ENCODE results near the gene NBAS.
"Not testable (repeated sequence)": the region's sequence is repeated elsewhere in the genome, so short reads cannot be mapped to it uniquely, and the experiment has no call there.

Gene NBAS

DNA sequence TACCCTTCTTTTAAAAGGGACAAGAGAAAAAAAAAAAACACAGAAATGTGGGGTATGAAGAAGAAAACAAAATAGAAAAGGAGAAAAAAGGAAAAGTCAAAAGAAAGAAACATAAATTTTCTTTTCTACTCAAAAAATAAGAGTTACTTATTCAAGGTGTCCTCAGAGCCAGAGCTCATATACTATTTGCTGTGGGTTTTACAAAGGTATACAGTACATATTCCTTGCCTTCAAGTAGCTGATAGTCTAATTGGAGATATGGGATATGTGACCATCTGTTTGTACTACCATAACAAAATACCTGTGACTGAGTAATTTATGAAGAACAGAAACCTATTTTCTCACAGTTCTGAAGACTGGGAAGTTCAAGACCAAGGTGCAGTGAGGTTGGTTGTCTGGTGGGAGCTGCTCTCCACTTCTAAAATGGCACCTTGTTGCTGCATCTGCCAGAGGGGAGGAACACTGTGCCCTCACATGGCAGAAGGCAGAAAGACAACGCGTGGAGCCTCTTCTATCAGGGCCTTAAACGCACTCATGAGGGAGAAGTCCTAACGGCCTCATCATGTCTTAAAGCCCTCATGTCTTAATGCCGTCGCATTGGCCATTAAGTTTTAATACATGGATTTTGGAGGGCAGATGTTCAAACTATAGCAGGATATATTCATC lies 33.9 kb downstream of the NBAS start:
- no peak for DNase-seq (ENCODE audit: low spot score)

DNA sequence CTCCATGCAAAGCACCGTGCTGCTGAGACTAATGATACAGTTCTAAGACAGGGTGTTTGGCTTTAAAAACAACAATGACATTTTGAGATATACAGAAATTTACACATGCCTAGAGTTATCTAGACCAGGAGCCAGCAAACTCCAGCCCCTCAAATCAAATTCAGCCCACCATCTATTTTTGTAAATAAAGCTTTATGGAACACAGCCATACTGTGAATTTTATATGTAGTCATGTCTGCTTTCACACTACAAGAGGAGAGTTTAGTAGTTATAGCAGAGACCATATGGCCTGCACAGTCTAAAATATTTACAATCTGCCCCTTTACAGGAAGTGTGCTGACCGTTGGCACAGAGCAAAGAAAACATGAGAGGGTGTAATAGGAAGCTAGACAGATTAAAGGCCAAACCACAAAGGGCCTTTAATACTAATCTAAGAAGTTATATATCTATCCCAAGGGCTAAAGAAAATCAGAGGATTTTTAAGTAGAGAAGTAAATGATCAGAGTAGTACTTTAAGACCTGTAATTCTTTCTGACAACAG lies 39.4 kb downstream of the NBAS start:
- no peak for DNase-seq (ENCODE audit: low spot score)

DNA sequence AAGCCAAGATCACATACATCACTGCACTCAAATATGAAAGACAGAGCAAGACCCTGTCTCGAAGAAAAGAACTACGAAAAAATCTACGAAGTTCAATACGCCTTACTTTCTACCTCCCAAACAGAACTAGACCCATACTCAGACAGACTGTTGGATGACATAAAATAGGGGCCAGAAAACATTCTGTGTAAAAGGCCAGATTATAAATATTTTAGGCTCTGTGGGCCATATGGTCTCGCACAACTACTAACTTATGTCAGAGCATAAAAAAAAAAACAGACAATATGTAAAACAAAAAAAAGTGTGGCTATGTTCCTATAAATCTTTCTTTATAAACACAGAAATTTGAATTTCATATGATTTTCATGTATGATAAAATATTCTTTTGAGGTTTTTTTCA lies 40.8 kb downstream of the NBAS start:
- DNase-seq (ENCODE audit: low spot score) = no peak

DNA sequence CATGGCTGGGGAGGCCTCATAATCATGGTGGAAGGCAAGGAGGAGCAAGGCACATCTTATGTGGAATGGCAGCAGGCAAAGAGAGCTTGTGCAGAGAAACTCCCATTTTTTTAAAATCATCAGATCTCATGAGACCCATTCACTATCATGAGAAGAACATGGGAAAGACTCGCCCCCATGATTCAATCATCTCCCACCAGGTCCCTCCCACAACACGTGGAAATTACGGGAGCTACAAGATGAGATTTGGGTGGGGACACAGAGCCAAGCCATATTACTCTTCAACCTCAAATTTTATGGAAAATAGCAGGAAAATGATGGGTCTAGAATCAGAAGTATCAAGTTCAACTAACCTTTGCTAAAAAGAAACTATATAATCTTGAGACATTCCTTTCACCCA lies 42.4 kb downstream of the NBAS start:
- DNase-seq (ENCODE audit: low spot score) = not testable (repeated sequence)

DNA sequence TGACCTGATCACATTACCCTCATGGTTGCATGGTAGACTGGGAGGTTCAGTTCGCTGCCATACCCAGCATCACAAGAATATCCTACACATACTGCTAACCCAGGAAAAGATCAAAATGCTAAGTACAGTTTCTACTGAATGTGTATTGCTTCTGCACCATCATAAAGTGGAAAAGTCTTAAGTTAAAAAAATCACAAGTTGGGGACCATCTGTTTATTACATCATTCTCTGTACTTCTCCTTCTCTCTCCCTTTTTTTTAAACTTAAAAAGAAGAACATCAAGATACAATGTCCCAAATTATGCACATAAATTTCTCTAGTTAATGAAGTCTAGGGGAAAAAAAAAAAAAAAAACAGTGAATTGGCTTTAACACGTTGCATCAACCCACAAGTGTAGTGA lies 43.3 kb downstream of the NBAS start:
- DNase-seq (ENCODE audit: low spot score) = no peak

DNA sequence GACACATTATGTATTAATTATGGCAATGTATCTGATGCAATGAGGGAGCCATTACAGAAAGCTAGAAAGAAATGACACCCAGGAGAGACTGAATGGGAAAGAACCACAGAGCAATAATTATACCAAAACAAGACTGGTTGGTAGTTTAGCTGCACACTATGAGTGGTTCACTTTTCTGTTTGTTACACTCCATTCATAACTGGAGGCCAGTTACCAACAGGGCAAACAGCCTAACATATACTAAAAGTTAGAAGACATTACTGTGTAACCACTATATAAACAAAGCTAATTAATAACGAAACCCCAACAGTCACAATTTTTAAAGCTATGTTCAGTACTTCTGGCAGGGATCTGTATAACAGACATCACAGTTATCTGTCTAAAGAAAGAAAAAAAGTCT lies 49.4 kb downstream of the NBAS start:
- no peak for DNase-seq (ENCODE audit: low spot score)

DNA sequence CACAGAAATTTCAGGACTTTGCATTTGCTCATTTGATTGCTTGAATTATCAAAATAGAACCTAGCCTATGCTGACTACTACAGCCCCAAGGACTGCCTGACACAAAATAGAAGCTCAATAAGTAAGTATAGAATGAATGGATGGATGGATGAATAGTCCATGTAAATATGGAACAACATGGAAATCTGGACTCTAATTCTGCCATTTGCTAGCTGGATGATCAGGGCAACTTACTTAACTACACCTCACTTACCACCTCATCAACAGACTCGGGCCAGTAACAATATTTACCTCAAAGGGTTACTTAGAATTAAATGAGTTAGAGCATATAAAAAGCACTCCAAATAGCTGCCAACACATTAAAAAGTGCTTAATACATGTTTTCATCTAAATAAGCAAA lies 50.6 kb downstream of the NBAS start:
- no peak for DNase-seq (ENCODE audit: low spot score)

DNA sequence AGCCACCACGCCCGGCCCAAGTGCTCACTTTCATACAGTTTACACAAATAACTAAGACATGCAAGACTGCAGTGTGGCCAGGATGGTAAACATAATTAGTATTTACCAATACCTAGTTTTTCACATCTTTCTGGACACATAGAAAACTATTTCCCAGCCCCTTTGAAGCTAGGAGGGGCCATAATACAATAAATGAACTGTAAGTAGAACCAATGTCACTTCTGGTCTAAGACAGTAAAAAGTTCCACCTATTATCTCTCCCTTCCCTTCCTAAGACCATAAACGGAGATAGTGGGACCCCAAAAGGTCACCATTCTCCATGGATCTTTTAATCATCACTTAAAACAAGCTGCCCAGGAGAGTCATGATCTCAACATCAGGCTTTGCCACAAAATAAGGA lies 51.0 kb downstream of the NBAS start:
- DNase-seq (ENCODE audit: low spot score) = no peak

DNA sequence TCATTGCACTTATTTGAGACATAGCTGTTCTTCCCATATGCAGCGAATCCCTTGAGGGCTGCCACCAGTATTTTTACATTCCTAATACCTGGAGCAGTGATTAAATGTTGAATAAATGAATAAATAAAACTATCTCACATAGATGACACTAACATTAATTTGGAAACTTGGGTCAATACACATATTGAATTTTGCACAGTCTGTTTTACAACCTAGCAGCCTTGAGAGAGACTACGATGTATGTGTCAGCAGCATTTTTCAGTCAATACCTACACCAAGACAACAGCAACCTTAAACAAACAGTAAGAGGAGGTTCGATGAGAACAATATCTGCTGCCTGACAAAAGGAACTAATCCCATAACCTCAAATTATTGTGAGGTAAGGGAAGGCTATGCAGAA lies 53.4 kb downstream of the NBAS start:
- DNase-seq (ENCODE audit: low spot score) = no peak

DNA sequence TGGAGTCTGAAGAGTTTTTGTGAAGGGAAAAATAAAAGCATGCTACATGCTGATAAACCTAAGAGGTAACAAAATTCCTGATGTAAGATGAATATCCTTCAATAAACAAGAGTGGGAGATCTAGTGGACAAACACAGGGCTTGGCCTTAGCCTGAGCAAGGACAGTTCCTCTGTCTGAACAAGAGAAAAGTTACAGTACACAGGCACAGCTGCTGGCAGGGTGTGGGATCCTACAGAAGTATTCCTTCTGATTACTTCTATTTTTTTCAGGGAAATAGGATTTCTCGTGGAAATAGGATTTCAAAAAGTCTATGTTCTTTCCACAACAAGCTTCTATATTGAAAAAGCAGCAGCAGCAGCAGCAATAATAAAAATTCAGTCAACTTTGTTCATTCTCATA lies 54.1 kb downstream of the NBAS start:
- DNase-seq (ENCODE audit: low spot score) = no peak

DNA sequence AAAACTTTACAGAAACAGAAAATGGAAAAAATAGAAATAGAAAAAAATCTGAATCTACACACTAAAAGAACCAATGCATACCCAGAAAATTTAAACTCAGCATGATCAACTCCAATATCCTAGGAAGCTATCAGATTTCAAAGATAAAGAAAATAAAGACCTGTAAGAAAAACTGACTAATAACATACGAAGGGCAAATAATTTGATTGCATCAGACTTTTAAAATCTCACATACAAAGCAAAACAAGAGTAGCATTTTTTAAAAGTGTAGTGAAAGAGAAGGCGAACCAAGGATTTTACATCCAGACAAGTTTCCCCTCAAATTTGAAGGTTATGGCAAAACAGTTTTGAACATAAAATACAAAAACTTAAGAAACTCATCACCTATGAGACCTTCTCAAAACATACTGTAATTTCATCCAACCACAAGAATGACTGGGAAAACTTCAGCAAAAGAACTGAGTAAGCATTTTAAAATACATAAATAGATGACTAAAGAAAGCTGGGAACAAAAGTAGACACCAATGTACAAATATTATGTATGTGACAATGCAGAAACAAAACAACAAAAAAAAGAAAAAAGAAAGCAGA lies 54.8 kb downstream of the NBAS start:
- DNase-seq (ENCODE audit: low spot score) = no peak

DNA sequence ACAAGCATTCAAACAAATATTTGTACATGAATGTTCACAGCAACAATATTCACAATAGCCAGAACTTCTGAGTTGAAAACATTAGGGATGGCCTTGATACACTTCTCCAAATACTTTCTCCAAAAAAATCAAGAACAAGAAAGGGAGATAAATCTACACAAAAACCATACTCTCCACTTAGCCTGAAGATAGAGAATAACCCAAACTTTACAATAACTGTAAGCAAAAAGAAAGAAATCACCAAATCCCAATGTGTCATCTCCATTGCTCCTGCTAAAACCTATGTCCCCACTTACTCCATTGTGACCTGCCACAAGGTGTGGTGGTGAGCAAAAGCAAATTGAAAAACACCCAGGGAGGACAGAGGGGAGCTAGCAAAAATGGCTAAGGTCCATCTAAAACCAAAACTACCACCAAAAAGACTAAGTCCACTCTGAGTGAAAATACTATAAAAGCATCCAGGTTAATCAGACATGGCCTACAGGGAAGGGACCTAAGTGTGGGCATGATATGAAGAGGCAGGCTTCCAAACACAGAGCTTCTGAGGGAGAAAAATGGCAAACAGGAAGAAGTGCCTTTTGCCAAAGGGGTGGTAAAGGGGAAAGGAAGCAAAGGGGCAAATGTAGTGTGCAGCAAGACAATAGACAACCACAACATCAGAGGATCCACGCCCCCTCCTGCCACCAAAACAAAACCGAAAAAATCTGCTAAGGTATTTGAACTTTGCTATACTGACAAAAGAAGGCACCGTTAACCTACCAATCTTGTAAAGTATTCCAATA lies 56.1 kb downstream of the NBAS start:
- no peak for DNase-seq (ENCODE audit: low spot score)

DNA sequence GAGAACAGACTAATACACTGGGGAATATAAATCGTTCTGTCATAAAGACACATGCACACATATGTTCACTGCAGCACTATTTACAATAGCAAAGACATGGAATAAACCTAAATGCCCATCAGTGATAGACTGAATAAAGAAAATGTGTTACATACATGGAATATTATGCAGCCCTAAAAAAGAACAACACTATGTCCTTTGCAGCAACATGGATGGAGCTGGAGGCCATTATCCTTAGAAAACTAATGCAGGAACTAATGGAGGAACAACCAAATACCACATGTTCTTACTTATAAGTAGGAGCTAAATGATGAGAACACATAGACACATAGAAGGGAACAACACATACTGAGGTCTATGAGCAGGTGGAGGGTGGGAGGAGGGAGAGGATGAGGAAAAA lies 61.9 kb downstream of the NBAS start:
- DNase-seq (ENCODE audit: low spot score) = not testable (repeated sequence)

DNA sequence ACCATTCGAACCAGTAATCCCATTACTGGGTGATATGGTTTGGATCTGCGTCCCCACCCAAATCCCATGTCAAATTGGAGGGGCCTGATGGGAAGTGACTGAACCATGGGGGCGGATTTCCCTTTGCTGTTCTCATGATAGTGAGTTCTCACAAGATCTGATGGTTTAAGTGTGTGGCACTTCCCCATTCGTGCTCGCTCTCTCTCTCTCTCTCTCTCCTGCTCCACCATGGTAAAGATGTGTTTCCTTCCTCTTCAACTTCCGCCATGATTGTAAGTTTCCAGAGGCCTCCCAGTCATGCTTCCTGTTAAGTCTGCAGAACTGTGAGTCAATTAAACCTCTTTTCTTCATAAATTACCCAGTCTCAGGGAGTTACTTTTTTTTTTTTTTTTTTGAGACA lies 62.6 kb downstream of the NBAS start:
- no peak for DNase-seq (ENCODE audit: low spot score)

DNA sequence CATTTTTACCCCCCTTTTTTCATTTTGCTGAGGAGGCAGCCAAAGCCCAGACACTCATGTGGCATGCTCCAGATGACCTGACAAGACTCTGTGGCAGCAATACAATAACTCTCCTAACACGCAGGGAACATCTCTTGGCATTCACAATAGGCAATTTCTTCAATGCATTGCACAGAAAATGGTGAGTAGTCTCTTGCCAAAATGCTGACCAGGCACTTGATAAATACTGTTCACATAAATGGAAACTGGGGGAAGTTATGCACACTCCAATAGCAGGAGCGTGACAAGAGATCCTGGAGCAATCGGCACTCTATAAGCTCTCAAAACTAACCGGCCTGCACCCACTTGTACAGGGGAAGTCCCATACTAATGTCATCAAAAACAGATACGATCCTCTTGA lies 66.3 kb downstream of the NBAS start:
- DNase-seq (ENCODE audit: low spot score) = no peak

DNA sequence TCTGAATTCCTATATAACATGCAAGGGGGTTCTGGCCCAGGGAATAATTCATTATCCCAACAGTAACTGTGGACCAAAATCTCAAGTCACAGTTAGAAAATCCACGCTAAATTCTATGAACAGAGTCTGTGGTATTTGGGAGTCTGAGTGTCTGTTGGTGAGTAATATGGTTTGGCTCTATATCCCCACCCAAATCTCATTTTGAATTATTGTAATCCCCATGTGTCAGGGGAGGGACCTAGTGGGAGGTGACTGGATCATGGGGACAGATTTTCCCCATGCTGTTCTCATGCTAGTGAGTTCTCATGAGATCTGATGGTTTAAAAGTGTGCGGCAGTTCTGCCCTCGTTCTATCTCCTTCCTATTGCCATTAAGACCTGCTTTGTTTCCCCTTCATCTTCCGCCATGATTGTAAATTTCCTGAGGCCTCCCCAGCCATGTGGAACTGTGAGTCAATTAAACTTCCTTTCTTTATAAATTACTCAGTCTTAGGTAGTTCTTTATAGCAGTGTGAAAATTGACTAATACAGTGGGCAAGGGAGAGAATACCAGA lies 68.3 kb downstream of the NBAS start:
- no peak for DNase-seq (ENCODE audit: low spot score)

DNA sequence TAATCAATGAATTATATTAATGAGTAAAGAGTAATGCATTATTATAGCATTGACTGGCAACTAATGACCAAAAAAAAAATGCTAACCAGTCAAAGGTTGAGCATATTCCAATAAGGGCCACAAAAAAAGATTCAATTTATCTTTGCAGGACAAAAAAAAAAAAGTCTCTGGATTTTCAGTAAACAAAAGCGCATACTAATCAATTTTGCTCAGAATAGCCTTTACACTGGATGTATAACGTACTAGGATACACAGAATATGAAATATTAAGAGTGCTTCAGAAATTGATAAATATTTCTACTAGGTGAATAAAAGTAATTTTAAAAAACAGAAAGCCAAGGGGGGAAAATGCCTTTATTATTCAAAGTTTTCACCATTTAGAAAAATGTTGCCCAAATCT lies 74.4 kb downstream of the NBAS start:
- no peak for DNase-seq (ENCODE audit: low spot score)

DNA sequence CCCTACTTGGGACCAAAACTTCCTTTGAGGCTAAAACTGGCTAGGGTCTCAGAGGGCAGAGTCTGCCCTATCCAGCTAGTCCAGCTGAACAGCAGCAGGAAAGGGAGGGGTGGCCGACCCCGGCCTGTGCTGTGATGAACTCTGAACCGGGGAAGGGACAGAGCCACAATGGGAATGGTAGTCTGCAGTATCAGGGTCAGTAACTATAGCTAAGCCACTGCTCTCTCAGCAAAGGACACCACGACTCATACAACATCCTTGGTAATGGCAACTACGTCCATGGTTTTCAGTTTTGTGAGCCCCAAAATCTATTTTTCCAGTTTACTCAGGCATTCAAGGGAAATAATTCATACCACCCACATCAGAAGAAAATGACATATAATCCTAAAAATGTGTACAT lies 75.2 kb downstream of the NBAS start:
- DNase-seq (ENCODE audit: low spot score) = no peak

DNA sequence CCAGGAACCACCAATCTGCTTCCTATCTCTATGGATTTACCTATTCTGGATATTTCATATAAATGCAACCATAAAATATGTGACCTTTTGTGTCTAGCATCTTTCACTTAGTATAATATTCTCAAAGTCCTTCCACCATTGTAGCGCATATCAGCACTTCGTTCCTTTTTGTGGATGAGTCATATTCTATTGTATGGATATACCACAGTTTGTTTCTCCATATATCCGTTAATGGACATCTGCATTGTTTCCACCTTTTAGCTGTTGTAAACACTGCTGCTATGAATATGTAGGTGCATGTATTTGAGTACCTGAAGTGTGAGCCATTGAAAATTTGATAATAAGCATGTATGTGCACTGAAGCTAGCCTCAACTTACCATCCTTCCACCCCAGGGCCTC lies 80.1 kb downstream of the NBAS start:
- DNase-seq (ENCODE audit: low spot score) = no peak

DNA sequence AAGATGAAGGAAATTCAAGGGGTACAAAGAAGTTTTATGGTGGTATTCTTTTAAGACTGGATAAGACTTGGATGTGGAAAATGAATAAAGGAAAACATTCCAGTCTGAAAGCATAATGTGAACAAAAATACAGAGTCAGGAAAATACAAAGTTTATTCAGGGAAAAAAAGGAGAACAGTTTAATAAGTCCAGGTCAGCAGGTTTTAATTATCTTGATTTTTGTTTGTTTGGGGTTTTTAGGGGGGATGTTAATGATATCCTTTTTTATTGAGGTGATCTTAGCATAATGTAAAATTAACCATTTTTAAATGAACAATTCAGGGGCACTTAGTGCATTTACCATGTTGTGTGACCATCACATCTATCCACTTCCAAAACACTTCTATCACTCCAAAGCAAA lies 80.6 kb downstream of the NBAS start:
- no peak for DNase-seq (ENCODE audit: low spot score)

DNA sequence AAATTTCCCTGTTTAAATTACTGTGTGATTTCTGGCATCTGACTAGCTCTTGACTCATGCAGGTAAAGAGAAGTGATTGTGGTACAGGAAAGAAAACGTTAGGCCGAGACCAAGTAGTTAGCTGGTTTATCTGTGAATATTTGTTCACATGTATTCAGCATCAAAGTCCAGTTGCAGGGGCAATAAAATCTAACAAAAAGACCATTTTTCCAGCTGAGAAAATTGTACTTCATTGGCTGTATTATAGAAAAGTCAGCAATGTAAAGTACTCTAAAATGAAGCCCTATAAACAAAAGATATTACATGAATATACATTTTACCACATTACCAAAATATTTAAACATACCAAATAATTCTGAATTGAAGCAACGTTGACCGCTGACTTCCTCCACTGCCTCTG lies 88.3 kb downstream of the NBAS start:
- no peak for DNase-seq (ENCODE audit: low spot score)

DNA sequence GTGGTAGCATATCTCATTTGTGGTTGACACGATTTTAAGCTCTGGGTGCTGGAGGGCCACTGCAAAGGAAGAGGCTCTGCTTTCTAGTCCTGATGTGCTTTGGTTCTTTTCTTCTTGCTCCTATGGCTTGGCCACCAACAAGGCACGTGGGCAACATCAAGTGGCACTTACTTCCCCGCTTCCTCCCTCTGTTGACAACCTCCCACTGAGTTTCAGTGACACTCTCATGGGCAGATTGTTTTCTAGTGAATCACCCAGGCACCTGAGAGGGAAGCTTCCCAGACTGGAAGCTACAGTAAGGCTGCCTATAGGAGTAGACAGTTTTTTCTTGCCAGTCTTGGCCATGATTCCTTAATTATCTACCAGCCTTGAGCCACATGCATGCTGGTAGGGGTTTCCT lies 89.0 kb downstream of the NBAS start:
- no peak for DNase-seq (ENCODE audit: low spot score)

DNA sequence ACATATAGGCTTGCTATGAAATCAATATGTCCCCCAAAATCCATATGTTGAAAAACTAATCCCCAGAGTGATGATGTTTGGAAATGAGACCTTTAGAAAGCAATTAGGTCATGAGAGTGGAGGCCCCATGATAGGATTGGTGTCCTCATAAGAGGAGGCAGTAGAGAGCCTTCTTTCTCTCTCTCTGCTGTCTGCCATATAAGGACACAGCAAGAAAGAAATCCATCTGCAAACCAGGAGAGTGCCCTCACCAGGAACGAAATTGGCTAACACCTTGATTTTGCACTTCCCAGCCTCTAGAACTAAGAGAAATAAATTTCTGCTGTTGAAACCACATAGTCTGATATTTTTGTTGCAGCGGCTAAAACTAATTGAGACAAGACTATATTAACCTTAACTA lies 89.5 kb downstream of the NBAS start:
- no peak for DNase-seq (ENCODE audit: low spot score)
